Thymus (tissue), 11 donors: ENCODE results near the gene PTPRH. TPM values are rescaled to one million over a fixed set of nuclear protein-coding genes. Genes with fewer than 3 reads are reported as not detected.
A peak's percentile ranks its signal among the peaks of the same experiment; 100 is the strongest.
"Not testable (repeated sequence)": the region's sequence is repeated elsewhere in the genome, so short reads cannot be mapped to it uniquely, and the experiment has no call there.

Experiments
- DNase-seq, 9 donors: peaks; one replicate each; pipeline ENCODE4 v3.0.0-alpha.2; 2013; ENCODE audit warnings: low spot score in 9 of 9, low read depth in 6 of 9, missing footprints in 1 of 9
- H3K27ac ChIP-seq, 2 donors: one replicate each; pipeline ENCODE4 v1.5.1; 2013; ENCODE audit warnings: control low read depth in 1 of 2, low read depth in 1 of 2, low read length in 1 of 2, mild to moderate bottlenecking in 1 of 2, moderate library complexity in 1 of 2
- H3K27me3 ChIP-seq, 2 donors: one replicate each; pipeline ENCODE4 v1.5.1; 2013; ENCODE audit warnings: low read length in 1 of 2; ENCODE audit not compliant: control insufficient read depth in 2 of 2, insufficient read depth in 1 of 2
- H3K36me3 ChIP-seq, 2 donors: one replicate each; pipeline ENCODE4 v1.5.1; 2013; ENCODE audit warnings: low read length in 1 of 2, mild to moderate bottlenecking in 1 of 2, moderate library complexity in 1 of 2; ENCODE audit not compliant: control insufficient read depth in 2 of 2, insufficient read depth in 2 of 2
- H3K4me1 ChIP-seq, 2 donors: one replicate each; pipeline ENCODE4 v1.5.1; 2013; ENCODE audit warnings: low read length in 2 of 2; ENCODE audit not compliant: control insufficient read depth in 2 of 2, insufficient read depth in 2 of 2
- H3K4me3 ChIP-seq, 2 donors: one replicate each; pipeline ENCODE4 v1.5.1; 2013; ENCODE audit warnings: low read length in 2 of 2, control low read depth in 1 of 2, mild to moderate bottlenecking in 1 of 2
- H3K9me3 ChIP-seq, 2 donors: one replicate each; pipeline ENCODE4 v1.5.1; 2013; ENCODE audit warnings: low read length in 1 of 2, mild to moderate bottlenecking in 1 of 2; ENCODE audit not compliant: control insufficient read depth in 2 of 2, insufficient read depth in 1 of 2
- WGBS: extraction: QIAGEN DNeasy Blood & Tissue Kit; methylation state at CpG from one replicate; pipeline ENCODE4 v1.1.7; 2013; 5-methylcytosine and 5-hydroxymethylcytosine counted together
- polyA plus RNA-seq: library from polyadenylated mRNA; stranded (reverse); fragments of 200-250 nt; gene quantifications from one replicate; pipeline ENCODE4 v1.2.3, GENCODE V29; 2013
- total RNA-seq: library from RNA; stranded (reverse); fragments of 120-200 nt; gene quantifications from one replicate; pipeline ENCODE4 v1.2.4, GENCODE V29; 2013
- donor health status: healthy.

PTPRH gene
- total and polyA plus RNA-seq, 2 donors, result 0.14 to 0.28 TPM

DNA sequence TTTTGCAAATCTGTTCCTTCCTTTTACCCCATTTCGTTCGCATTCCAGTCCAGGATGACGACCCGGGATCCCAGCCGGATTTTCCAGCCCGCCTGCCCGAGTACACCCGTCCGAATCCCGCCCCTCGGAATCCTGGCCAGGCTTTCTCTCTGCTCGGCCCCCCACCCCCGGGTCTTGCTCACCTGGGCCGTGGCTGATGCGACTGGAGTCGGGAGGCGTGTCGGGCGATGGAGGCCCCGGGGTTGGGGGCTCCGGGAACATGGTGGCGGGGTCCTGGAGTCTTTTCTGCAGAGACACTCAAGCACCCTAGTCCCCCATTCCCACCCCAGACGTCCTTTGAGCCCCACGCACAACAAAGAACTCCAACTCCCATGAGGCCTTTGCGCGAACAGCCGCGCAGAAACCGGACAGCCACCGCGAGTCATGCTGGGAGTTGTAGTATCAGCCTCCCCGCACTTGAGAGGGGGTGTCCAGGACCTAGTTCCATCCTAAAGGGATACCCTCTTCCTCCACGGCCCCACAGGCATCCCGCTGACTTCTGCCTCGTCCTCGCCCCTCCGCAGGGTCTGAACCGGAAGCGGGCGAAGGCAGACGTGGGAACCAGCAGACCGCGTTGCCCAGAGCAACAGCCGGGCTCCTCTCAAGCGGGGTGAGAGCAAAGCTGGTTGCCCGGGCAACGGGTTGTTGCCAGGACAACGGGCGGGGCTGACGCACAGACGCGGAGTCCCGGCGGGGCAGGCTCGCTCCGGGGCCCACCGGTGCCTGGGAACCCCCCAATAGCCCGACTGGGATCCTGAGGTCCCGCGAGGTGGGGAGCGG, 30.3 kb downstream of the PTPRH start:
- Histone ChIP-seq H3K27ac (no peak overlapping the region), H3K4me1 (peaks cover 15 to 20% of the 10 kb centered on the region in 2 donors), H3K27me3 (peaks cover 23 to 82% of the 10 kb centered on the region in 2 donors), H3K4me3 (peak overlapping the region; percentile 20 to 40), H3K36me3 (no peaks in the 10 kb centered on the region), H3K9me3 (peaks cover 10 to 21% of the 10 kb centered on the region in 2 donors)
- DNase-seq, result peak in 8 of 9 donors; percentile 62 to 94 (median 83)
- WGBS, result 3% methylated on average over 61 of the region's 61 CpGs

DNA sequence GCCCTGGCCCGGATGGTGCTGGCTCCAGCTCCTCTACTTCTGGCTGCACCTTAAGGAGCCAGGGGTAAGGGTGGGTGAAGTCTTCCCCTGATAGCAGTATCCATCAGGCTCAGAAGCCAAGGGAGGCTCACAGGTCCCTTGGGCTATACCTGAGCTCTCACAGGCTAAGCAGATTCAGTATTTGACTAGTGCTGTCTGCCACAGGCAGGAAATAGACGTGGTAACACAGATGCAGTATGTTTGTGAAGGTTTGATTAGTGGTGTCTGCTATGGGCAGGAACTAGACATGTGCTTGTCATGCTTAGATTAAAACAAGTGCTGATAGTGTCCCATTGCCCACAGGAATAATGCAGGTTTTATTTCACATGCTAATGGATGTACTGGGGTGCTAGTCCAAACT, 33.2 kb downstream of the PTPRH start:
- H3K9me3 ChIP-seq, result peaks cover 10 to 18% of the 10 kb centered on the region in 2 donors
- H3K27me3 ChIP-seq, result peaks cover 40 to 95% of the 10 kb centered on the region in 2 donors
- no peak overlapping the region for H3K27ac ChIP-seq
- H3K36me3 ChIP-seq, result no peaks in the 10 kb centered on the region
- 39% methylated on average over 2 of the region's 2 CpGs for WGBS
- H3K4me3 ChIP-seq, result no peak overlapping the region
- no peak for DNase-seq
- H3K4me1 ChIP-seq, result peaks cover 15 to 26% of the 10 kb centered on the region in 2 donors

DNA sequence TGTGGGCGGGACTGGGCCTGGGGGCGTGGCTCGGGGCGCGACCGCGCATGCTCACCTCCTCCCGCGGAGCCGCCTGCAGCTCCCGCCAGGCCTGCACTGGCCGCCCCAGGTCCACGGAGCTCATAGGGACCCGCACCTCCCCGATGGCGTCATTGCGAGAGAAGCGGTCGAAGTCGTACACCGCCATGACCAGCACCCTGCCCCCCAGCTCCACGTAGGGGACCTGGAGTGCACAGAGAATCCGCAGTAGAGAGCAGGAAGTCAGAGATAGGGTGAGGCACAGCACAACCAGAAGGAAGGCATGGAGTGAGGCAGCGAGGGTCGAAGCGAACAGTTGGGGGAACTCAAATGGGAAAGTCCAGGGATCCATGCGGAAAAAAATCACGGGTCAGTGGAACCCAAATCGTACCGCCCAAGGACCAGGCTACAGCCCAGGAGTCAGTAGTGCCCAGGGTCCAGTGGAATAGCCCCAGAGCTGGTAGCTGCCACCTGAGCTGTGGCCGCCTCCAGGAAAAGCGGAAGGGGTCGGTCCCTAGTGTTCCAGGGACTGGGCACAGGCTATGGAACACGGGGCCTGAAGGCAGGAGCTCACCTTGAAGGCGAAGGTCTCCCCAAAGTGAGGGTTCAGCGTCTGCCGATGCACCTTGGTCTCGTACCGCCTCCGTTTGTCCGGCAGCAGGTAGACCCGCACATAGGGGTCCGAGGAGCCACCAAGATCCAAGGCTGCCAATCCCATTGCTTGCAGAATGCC, 34.0 kb downstream of the PTPRH start:
- Histone ChIP-seq H3K27ac (no peak overlapping the region), H3K27me3 (peaks cover 41 to 95% of the 10 kb centered on the region in 2 donors), H3K4me1 (peaks cover 15 to 25% of the 10 kb centered on the region in 2 donors), H3K4me3 (no peak overlapping the region), H3K9me3 (peaks cover 10 to 18% of the 10 kb centered on the region in 2 donors), H3K36me3 (no peaks in the 10 kb centered on the region)
- no peak for DNase-seq
- WGBS, result 66% methylated on average over 43 of the region's 43 CpGs

DNA sequence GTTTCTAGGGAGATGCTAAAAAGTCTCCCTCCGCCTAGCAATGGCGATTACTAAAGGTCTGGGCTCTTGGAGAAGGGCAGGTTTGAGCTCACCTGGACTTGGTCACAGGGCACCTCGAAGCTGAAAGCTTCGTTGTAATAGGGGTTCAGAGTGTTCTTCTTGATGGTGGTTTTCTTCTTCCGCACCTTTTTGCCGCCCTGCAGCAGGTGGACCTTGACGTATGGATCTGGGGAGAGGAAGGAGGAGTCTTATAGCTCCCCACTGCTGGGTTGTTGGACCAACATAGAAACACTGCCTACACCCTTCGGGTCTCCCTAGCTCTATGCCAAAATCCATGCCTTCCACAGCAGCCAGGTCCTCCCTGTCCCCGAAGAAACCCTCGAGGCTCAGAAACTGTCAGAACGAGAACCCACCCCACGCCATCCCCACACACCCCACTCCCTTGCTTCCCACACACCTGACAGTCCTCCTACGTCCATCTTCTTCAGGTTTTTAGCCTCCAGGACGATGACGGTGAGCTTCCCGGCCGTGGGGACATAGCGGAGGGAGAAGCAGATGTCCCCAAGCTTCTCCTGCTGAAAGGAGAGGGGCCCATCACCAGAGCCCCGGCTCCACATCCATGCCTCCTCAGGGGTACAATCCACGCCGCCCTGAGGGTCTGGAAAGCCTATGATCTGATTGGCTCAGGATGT, 34.7 kb downstream of the PTPRH start:
- Histone ChIP-seq H3K36me3 (no peaks in the 10 kb centered on the region), H3K4me1 (peaks cover 9 to 20% of the 10 kb centered on the region in 2 donors), H3K27me3 (peaks cover 41 to 94% of the 10 kb centered on the region in 2 donors), H3K27ac (no peak overlapping the region), H3K4me3 (no peak overlapping the region), H3K9me3 (peaks cover 9 to 18% of the 10 kb centered on the region in 2 donors)
- 69% methylated on average over 21 of the region's 21 CpGs for WGBS
- no peak for DNase-seq

DNA sequence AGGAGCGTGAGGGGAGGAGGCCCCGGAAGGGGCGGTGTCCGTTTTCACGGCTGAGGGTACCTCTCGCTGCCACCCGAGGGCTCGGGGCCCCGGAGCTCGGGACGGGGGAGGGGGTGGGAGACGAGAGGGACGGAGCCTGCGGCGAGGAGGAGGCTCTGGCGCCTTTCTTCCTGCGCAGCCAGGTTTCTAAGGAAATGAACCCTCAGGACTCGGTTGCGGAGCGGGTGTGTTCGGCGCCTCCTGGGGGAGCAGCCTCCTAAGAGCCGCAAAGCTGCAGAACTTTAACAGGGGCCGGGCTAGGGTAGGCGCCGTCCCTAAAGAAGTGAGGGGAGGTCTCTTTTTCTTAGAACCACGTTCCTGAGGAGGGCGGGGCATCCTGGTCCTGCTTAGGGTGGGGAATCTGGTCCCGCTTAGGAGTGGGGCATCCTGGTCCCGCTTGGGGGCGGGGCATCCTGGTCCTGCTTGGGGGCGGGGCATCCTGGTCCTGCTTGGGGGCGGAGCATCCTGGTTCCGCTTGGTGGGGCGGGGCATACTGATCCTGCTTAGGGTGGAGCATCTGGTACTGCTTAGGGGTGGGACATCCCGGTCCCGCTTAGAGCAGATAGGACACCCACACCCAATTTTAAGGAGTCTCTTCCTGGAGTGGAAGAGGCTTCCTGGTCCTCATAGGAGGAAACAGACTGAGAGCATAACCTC, 35.4 kb downstream of the PTPRH start:
- DNase-seq, result no peak
- Histone ChIP-seq H3K36me3 (no peaks in the 10 kb centered on the region), H3K9me3 (peaks cover 9 to 18% of the 10 kb centered on the region in 2 donors), H3K27ac (no peak overlapping the region), H3K4me1 (peaks cover 2 to 13% of the 10 kb centered on the region in 2 donors), H3K27me3 (peaks cover 41 to 94% of the 10 kb centered on the region in 2 donors), H3K4me3 (peak overlapping the region; percentile 10 to 21)
- WGBS, result 2% methylated on average over 37 of the region's 37 CpGs

DNA sequence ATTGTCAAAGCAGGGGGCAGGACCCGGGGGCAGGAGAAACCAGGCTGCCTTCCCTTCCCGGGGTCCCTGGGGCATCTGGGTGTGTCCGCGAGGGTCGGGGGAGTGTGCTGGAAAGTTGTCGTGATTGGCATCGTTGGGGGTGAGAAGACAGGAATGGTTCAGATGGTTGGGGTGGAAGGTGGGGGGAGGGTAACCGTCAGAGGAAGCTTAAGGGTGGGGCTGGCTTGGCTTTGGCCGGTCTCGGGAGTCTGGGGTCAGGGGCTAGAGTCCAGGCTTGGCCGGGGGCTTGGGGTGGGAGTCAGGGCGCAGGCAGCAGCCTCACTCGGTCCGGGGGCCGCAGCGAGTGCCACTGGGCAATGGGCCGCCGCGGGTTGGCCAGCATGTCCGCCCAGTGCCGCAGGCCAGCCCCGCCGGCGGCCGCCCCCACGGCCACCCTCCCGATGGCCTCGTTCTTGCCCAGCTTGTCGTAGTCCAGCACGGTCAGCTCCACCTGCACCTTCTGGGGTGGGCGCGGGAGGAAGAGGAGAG, 36.1 kb downstream of the PTPRH start:
- no peak for DNase-seq
- H3K4me3 ChIP-seq, result peak overlapping the region; percentile 10 to 21
- 6% methylated on average over 32 of the region's 32 CpGs for WGBS
- peaks cover 41 to 88% of the 10 kb centered on the region in 2 donors for H3K27me3 ChIP-seq
- peaks cover 9 to 18% of the 10 kb centered on the region in 2 donors for H3K9me3 ChIP-seq
- H3K36me3 ChIP-seq, result no peaks in the 10 kb centered on the region
- peaks cover 0 to 7% of the 10 kb centered on the region in 2 donors for H3K4me1 ChIP-seq
- H3K27ac ChIP-seq, result no peak overlapping the region

DNA sequence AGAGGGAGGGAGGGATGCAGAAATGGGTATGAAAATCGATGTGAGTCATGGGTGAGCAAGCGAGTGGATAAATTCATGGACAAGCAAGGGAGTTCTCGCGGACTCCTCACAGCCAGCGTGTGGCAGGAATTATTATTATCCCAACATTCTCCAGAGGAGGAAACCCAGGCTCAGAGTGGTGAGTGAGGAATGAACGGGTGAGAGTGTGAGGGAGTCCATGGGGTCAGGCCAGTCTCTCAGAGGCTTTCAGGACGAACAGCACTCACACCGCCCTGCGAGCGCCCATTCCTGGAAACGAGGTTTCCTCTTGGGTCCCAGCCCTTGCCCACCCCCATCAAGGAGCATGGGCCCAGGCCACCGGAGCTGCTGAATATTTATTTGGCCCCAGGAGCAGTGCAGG, 36.6 kb downstream of the PTPRH start:
- H3K4me1 ChIP-seq, result peaks cover 0 to 7% of the 10 kb centered on the region in 2 donors
- no peak for DNase-seq
- no peaks in the 10 kb centered on the region for H3K36me3 ChIP-seq
- peaks cover 41 to 86% of the 10 kb centered on the region in 2 donors for H3K27me3 ChIP-seq
- no peak overlapping the region for H3K4me3 ChIP-seq
- peaks cover 9 to 18% of the 10 kb centered on the region in 2 donors for H3K9me3 ChIP-seq
- no peak overlapping the region for H3K27ac ChIP-seq
- 29% methylated on average over 12 of the region's 12 CpGs for WGBS

DNA sequence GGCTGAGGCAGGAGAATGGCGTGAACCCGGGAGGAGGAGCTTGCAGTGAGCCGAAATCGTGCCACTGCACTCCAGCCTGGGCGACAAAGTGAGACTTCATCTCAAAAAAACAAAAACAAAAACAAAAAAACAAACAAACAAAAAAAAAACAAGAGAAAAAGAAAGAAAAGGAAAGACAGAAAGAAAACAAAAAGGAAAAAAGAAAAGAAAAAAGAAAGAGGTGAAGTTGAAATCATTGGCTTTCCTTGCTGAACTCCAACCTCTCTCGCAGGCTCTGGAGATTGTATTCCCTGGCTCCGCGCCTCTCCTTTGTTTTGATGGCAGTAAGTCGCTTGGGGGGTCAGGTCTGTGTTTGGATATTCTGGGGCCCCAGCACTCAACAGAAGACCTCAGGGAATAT, 37.0 kb downstream of the PTPRH start:
- DNase-seq, H3K4me3 ChIP-seq, H3K27ac ChIP-seq, H3K36me3 ChIP-seq, H3K4me1 ChIP-seq: not testable (repeated sequence)
- WGBS, result 70% methylated on average over 9 of the region's 9 CpGs
- H3K27me3 ChIP-seq, result peaks cover 42 to 86% of the 10 kb centered on the region in 2 donors
- H3K9me3 ChIP-seq, result peaks cover 9 to 18% of the 10 kb centered on the region in 2 donors
